Measurements from ENCODE around the gene AUTS2. TPM values are rescaled to one million over a fixed set of nuclear protein-coding genes. Genes with fewer than 3 reads are reported as not detected.

Gene AUTS2
- total RNA-seq, 1 donor from 2014 or later: 125 TPM

- Mint-ChIP-seq H3K4me1 (ENCODE audit: low read depth) (peaks cover 7% of the 10 kb centered on the region), H3K4me3 (ENCODE audit: low read depth) (no peak overlapping the region), H3K36me3 (ENCODE audit: insufficient read depth) (no peaks in the 10 kb centered on the region), H3K9me3 (ENCODE audit: low read depth) (peaks cover 2% of the 10 kb centered on the region), H3K27ac (no peak overlapping the region), H3K27me3 (no peaks in the 10 kb centered on the region)
- DNase-seq (ENCODE audit: low spot score, unreplicated experiment): no peak
- no peak for TF ChIP-seq CTCF (IDR thresholded peaks at IDR 0.05; ENCODE audit: unreplicated experiment)
These were observed 118.9 kb downstream of the AUTS2 start for GRCh38 chr7:69717221-69717620.

GRCh38 chr7:69719717-69720116, 121.4 kb downstream of the AUTS2 start:
- DNase-seq (ENCODE audit: low spot score, unreplicated experiment): no peak
- Mint-ChIP-seq H3K36me3 (ENCODE audit: insufficient read depth) (no peaks in the 10 kb centered on the region), H3K4me3 (ENCODE audit: low read depth) (no peak overlapping the region), H3K4me1 (ENCODE audit: low read depth) (peaks cover 14% of the 10 kb centered on the region), H3K27ac (no peak overlapping the region), H3K9me3 (ENCODE audit: low read depth) (no peaks in the 10 kb centered on the region), H3K27me3 (no peaks in the 10 kb centered on the region)
- TF ChIP-seq CTCF (IDR thresholded peaks at IDR 0.05; ENCODE audit: unreplicated experiment): no peak

GRCh38 chr7:69722843-69723242, 124.6 kb downstream of the AUTS2 start:
- peaks cover 7% of the 10 kb centered on the region for H3K4me1 Mint-ChIP-seq (ENCODE audit: low read depth)
- H3K9me3 Mint-ChIP-seq (ENCODE audit: low read depth): no peaks in the 10 kb centered on the region
- no peaks in the 10 kb centered on the region for H3K27me3 Mint-ChIP-seq
- no peak for TF ChIP-seq CTCF (IDR thresholded peaks at IDR 0.05; ENCODE audit: unreplicated experiment)
- H3K27ac Mint-ChIP-seq: no peak overlapping the region
- peaks cover 2% of the 10 kb centered on the region for H3K36me3 Mint-ChIP-seq (ENCODE audit: insufficient read depth)
- no peak overlapping the region for H3K4me3 Mint-ChIP-seq (ENCODE audit: low read depth)
- DNase-seq (ENCODE audit: low spot score, unreplicated experiment): no peak

- no peak overlapping the region for H3K27ac Mint-ChIP-seq
- no peak for DNase-seq (ENCODE audit: low spot score, unreplicated experiment)
- H3K4me3 Mint-ChIP-seq (ENCODE audit: low read depth): no peak overlapping the region
- peaks cover 9% of the 10 kb centered on the region for H3K4me1 Mint-ChIP-seq (ENCODE audit: low read depth)
- H3K36me3 Mint-ChIP-seq (ENCODE audit: insufficient read depth): peaks cover 2% of the 10 kb centered on the region
- TF ChIP-seq CTCF (IDR thresholded peaks at IDR 0.05; ENCODE audit: unreplicated experiment): no peak
- no peaks in the 10 kb centered on the region for H3K27me3 Mint-ChIP-seq
- no peaks in the 10 kb centered on the region for H3K9me3 Mint-ChIP-seq (ENCODE audit: low read depth)
These were observed 125.4 kb downstream of the AUTS2 start for GRCh38 chr7:69723663-69724062.

- Mint-ChIP-seq H3K36me3 (ENCODE audit: insufficient read depth) (peaks cover 2% of the 10 kb centered on the region), H3K27me3 (no peaks in the 10 kb centered on the region), H3K4me3 (ENCODE audit: low read depth) (no peak overlapping the region), H3K4me1 (ENCODE audit: low read depth) (peaks cover 29% of the 10 kb centered on the region), H3K9me3 (ENCODE audit: low read depth) (no peaks in the 10 kb centered on the region), H3K27ac (no peak overlapping the region)
- no peak for DNase-seq (ENCODE audit: low spot score, unreplicated experiment)
- TF ChIP-seq CTCF (IDR thresholded peaks at IDR 0.05; ENCODE audit: unreplicated experiment): no peak
These were observed 130.0 kb downstream of the AUTS2 start for GRCh38 chr7:69728304-69728703.
